Astrocyte (in vitro differentiated cells and primary cell): ENCODE data around the gene THAP6. TPM values are rescaled to one million over a fixed set of nuclear protein-coding genes. Genes with fewer than 3 reads are reported as not detected.

Experiments used
- DNase-seq: peaks from one replicate; pipeline ENCODE4 v3.0.0-alpha.2; 2010; ENCODE audit warnings: low read depth
- FAIRE-seq: peaks from 2 replicates; lab custom pipeline; 2011; peaks lifted over from hg19 to GRCh38; lab: Jason Lieb, UNC
- H2AFZ ChIP-seq: 2 replicates; pipeline ENCODE4 v1.6.0; 2012; ENCODE audit warnings: low read depth, low read length, inconsistent platforms
- H3K27ac ChIP-seq: 2 replicates; pipeline ENCODE4 v1.5.1; 2011; ENCODE audit warnings: low read depth, low read length, inconsistent platforms
- H3K27me3 ChIP-seq: 2 replicates; pipeline ENCODE4 v1.6.0; 2011; ENCODE audit warnings: low read length, inconsistent platforms; ENCODE audit not compliant: insufficient read depth
- H3K36me3 ChIP-seq: 2 replicates; pipeline ENCODE4 v1.5.1; 2011; ENCODE audit warnings: low read length, inconsistent platforms; ENCODE audit not compliant: insufficient read depth
- H3K4me1 ChIP-seq: 2 replicates; pipeline ENCODE4 v1.5.1; 2011; ENCODE audit warnings: low read length, inconsistent platforms; ENCODE audit not compliant: insufficient read depth
- H3K4me2 ChIP-seq: 2 replicates; pipeline ENCODE4 v1.6.0; 2012; ENCODE audit warnings: low read length, inconsistent platforms
- H3K4me3 ChIP-seq: 2 replicates; pipeline ENCODE4 v1.5.1; 2011; ENCODE audit warnings: low read depth, mild to moderate bottlenecking, low read length, inconsistent platforms; ENCODE audit not compliant: insufficient read depth
- H3K79me2 ChIP-seq: 2 replicates; pipeline ENCODE4 v1.6.0; 2012; ENCODE audit warnings: mild to moderate bottlenecking, low read length, inconsistent platforms; ENCODE audit not compliant: insufficient read depth
- H3K9ac ChIP-seq: 2 replicates; pipeline ENCODE4 v1.6.0; 2012; ENCODE audit warnings: mild to moderate bottlenecking, low read length, inconsistent platforms
- H3K9me3 ChIP-seq: 2 replicates; pipeline ENCODE4 v1.5.1; 2012; ENCODE audit warnings: low read depth, mild to moderate bottlenecking, low read length, inconsistent platforms; ENCODE audit not compliant: insufficient read depth
- H4K20me1 ChIP-seq: 2 replicates; pipeline ENCODE4 v1.6.0; 2012; ENCODE audit warnings: low read length, inconsistent platforms; ENCODE audit not compliant: insufficient read depth
- H3K27ac Mint-ChIP-seq: one replicate; pipeline ENCODE4 v1.8.0; 2021; ENCODE audit warnings: mild to moderate bottlenecking, mixed read lengths; ENCODE audit not compliant: unreplicated experiment
- H3K27me3 Mint-ChIP-seq: one replicate; pipeline ENCODE4 v1.8.0; 2021; ENCODE audit warnings: low read depth, mixed read lengths; ENCODE audit not compliant: unreplicated experiment
- H3K36me3 Mint-ChIP-seq: one replicate; pipeline ENCODE4 v1.8.0; 2021; ENCODE audit warnings: low read depth, mixed read lengths; ENCODE audit not compliant: unreplicated experiment
- H3K4me1 Mint-ChIP-seq: one replicate; pipeline ENCODE4 v1.8.0; 2021; ENCODE audit warnings: low read depth, mixed read lengths; ENCODE audit not compliant: unreplicated experiment
- H3K4me3 Mint-ChIP-seq: one replicate; pipeline ENCODE4 v1.8.0; 2021; ENCODE audit warnings: mild to moderate bottlenecking, moderate library complexity, mixed read lengths; ENCODE audit not compliant: unreplicated experiment
- H3K9me3 Mint-ChIP-seq: one replicate; pipeline ENCODE4 v1.8.0; 2021; ENCODE audit warnings: mild to moderate bottlenecking, mixed read lengths; ENCODE audit not compliant: unreplicated experiment
- CTCF ChIP-seq: IDR thresholded peaks from 2 replicates; pipeline ENCODE4 v1.5.1; 2011; ENCODE audit warnings: low read depth, mild to moderate bottlenecking, inconsistent platforms, low read length, moderate library complexity; ENCODE audit not compliant: insufficient read depth
- EZH2 ChIP-seq: IDR thresholded peaks from 2 replicates; pipeline ENCODE4 v1.6.1; 2012; ENCODE audit warnings: mild to moderate bottlenecking, low read length, inconsistent platforms; ENCODE audit not compliant: insufficient read depth
- total RNA-seq: library from RNA; stranded (reverse); gene quantifications from 2 replicates; pipeline ENCODE4 v1.2.1, GENCODE V29; 2021

THAP6 gene
- total RNA-seq, 1 donor from 2014 or later: 17.0 TPM

GRCh38 chr4:75470738-75471137, 43.5 kb upstream of the THAP6 start:
- TF ChIP-seq EZH2: no peak
- no peak for TF ChIP-seq CTCF
- Histone ChIP-seq H3K27ac (no peak overlapping the region), H4K20me1 (no peaks in the 10 kb centered on the region), H3K4me3 (no peak overlapping the region), H3K9ac (no peak overlapping the region), H3K9me3 (no peaks in the 10 kb centered on the region), H2AFZ (no peak overlapping the region), H3K79me2 (no peaks in the 10 kb centered on the region), H3K36me3 (no peaks in the 10 kb centered on the region), H3K27me3 (no peaks in the 10 kb centered on the region), H3K4me2 (no peak overlapping the region), H3K4me1 (no peaks in the 10 kb centered on the region)
- Mint-ChIP-seq H3K36me3 (no peaks in the 10 kb centered on the region), H3K4me1 (no peaks in the 10 kb centered on the region), H3K27me3 (no peaks in the 10 kb centered on the region), H3K4me3 (no peak overlapping the region), H3K27ac (no peak overlapping the region), H3K9me3 (no peaks in the 10 kb centered on the region)
- DNase-seq (no peak), FAIRE-seq (no peak)

- no peak overlapping the region for H3K4me2 ChIP-seq
- Mint-ChIP-seq H3K36me3 (peaks cover 15% of the 10 kb centered on the region), H3K4me1 (no peaks in the 10 kb centered on the region), H3K9me3 (no peaks in the 10 kb centered on the region), H3K4me3 (no peak overlapping the region), H3K27me3 (no peaks in the 10 kb centered on the region), H3K27ac (no peak overlapping the region)
- DNase-seq: no peak
- H3K27me3 ChIP-seq: no peaks in the 10 kb centered on the region
- H3K9me3 ChIP-seq: no peaks in the 10 kb centered on the region
- H3K4me1 ChIP-seq: no peaks in the 10 kb centered on the region
- peaks cover 23% of the 10 kb centered on the region for H3K36me3 ChIP-seq
- H3K9ac ChIP-seq: no peak overlapping the region
- no peak overlapping the region for H2AFZ ChIP-seq
- no peaks in the 10 kb centered on the region for H4K20me1 ChIP-seq
- H3K79me2 ChIP-seq: no peaks in the 10 kb centered on the region
- TF ChIP-seq CTCF (no peak), EZH2 (no peak)
- no peak for FAIRE-seq
- no peak overlapping the region for H3K27ac ChIP-seq
- no peak overlapping the region for H3K4me3 ChIP-seq
These were observed 37.1 kb upstream of the THAP6 start for GRCh38 chr4:75477201-75477600.

- Mint-ChIP-seq H3K27ac (no peak overlapping the region), H3K27me3 (no peaks in the 10 kb centered on the region), H3K36me3 (peaks cover 9% of the 10 kb centered on the region), H3K9me3 (no peaks in the 10 kb centered on the region), H3K4me1 (no peaks in the 10 kb centered on the region), H3K4me3 (no peak overlapping the region)
- H3K4me1 ChIP-seq: no peaks in the 10 kb centered on the region
- DNase-seq: no peak
- H3K9ac ChIP-seq: no peak overlapping the region
- H3K4me2 ChIP-seq: no peak overlapping the region
- H3K4me3 ChIP-seq: no peak overlapping the region
- H3K36me3 ChIP-seq: peaks cover 24% of the 10 kb centered on the region
- no peaks in the 10 kb centered on the region for H3K27me3 ChIP-seq
- FAIRE-seq: no peak
- H4K20me1 ChIP-seq: peaks cover 5% of the 10 kb centered on the region
- H3K9me3 ChIP-seq: no peaks in the 10 kb centered on the region
- H2AFZ ChIP-seq: no peak overlapping the region
- TF ChIP-seq EZH2 (no peak), CTCF (no peak)
- H3K27ac ChIP-seq: no peak overlapping the region
- no peaks in the 10 kb centered on the region for H3K79me2 ChIP-seq
These were observed 30.1 kb upstream of the THAP6 start for GRCh38 chr4:75484190-75484589.
